Naive B cell (primary cell): ENCODE measurements around the gene MRGPRX4. TPM values are rescaled to one million over a fixed set of nuclear protein-coding genes. Genes with fewer than 3 reads are reported as not detected.
"Not testable (repeated sequence)": the region's sequence is repeated elsewhere in the genome, so short reads cannot be mapped to it uniquely, and the experiment has no call there.

Source experiments
- ATAC-seq, 2 donors: fragments of 150-1000 bp; cut with Tn5 transposase; 2 replicates each; pipeline ENCODE4 v1.10.0; 2021; ENCODE audit warnings: low read depth in 2 of 2, mild to moderate bottlenecking in 2 of 2, moderate library complexity in 2 of 2
- DNase-seq: peaks from one replicate; pipeline ENCODE4 v3.0.0; 2022
- H3K27ac Mint-ChIP-seq, 6 donors: one replicate each; pipeline ENCODE4 v1.8.0; 2020 to 2022; ENCODE audit warnings: mild to moderate bottlenecking in 6 of 6, mixed read lengths in 6 of 6, moderate library complexity in 5 of 6, inconsistent platforms in 2 of 6
- H3K27me3 Mint-ChIP-seq, 3 donors: one replicate each; pipeline ENCODE4 v1.8.0; 2021 to 2022; ENCODE audit warnings: mixed read lengths in 3 of 3, mild to moderate bottlenecking in 1 of 3
- H3K36me3 Mint-ChIP-seq, 2 donors: one replicate each; pipeline ENCODE4 v1.8.0; 2020 to 2022; ENCODE audit warnings: mixed read lengths in 2 of 2, inconsistent platforms in 1 of 2, mild to moderate bottlenecking in 1 of 2
- H3K4me1 Mint-ChIP-seq, 3 donors: one replicate each; pipeline ENCODE4 v1.8.0; 2020 to 2022; ENCODE audit warnings: mixed read lengths in 3 of 3, inconsistent platforms in 1 of 3, mild to moderate bottlenecking in 1 of 3, moderate library complexity in 1 of 3
- H3K4me3 Mint-ChIP-seq, 8 donors: one replicate each; pipeline ENCODE4 v1.8.0; 2020 to 2022; ENCODE audit warnings: mild to moderate bottlenecking in 8 of 8, mixed read lengths in 8 of 8, moderate library complexity in 8 of 8, inconsistent platforms in 2 of 8
- H3K9me3 Mint-ChIP-seq, 7 donors: one replicate each; pipeline ENCODE4 v1.8.0; 2020 to 2022; ENCODE audit warnings: mixed read lengths in 7 of 7, mild to moderate bottlenecking in 5 of 7, inconsistent platforms in 2 of 7, moderate library complexity in 1 of 7
- polyA plus RNA-seq, 6 donors: library from polyadenylated mRNA; unstranded; fragments of 300-500 nt; fragmentation: Illumina TruSeq; gene quantifications; one replicate each; pipeline ENCODE4 v1.2.3, GENCODE V29; 2021; ENCODE audit warnings: low read depth in 6 of 6

The MRGPRX4 gene
- polyA plus RNA-seq, result not detected

GRCh38 chr11:18172666-18173065 is at the start of gene MRGPRX4:
MRGPRX4 (plus strand) TSS chr11:18172837; CDS start chr11:18173257, 420 bp downstream.
- H3K27me3 Mint-ChIP-seq, result peaks cover 23 to 34% (median 28%) of the 10 kb centered on the region in 3 donors
- H3K9me3 Mint-ChIP-seq, result peaks cover 0 to 6% (median 0%) of the 10 kb centered on the region in 7 donors
- H3K4me1 Mint-ChIP-seq, result peaks cover 0 to 6% (median 0%) of the 10 kb centered on the region in 3 donors
- DNase-seq, result no peak
- H3K27ac Mint-ChIP-seq, result peak within 1 kb of the TSS in 3 of 6 donors; percentile 16 to 89 (median 23)
- ATAC-seq, result no peak
- H3K4me3 Mint-ChIP-seq, result peak within 1 kb of the TSS in 3 of 8 donors; percentile 5 to 57 (median 35)
- no peaks in the 10 kb centered on the region for H3K36me3 Mint-ChIP-seq

GRCh38 chr11:18131115-18131514 is 41.5 kb upstream of the MRGPRX4 start:
- not testable (repeated sequence) for DNase-seq, H3K36me3 Mint-ChIP-seq, H3K4me3 Mint-ChIP-seq, H3K9me3 Mint-ChIP-seq, ATAC-seq, H3K27ac Mint-ChIP-seq, H3K4me1 Mint-ChIP-seq
- peaks cover 61 to 73% (median 65%) of the 10 kb centered on the region in 3 donors for H3K27me3 Mint-ChIP-seq

- no peaks in the 10 kb centered on the region for H3K4me1 Mint-ChIP-seq
- H3K4me3 Mint-ChIP-seq, result no peak within 1 kb of the TSS
- H3K27ac Mint-ChIP-seq, result peak within 1 kb of the TSS in 1 of 6 donors; percentile 45
- DNase-seq (no peak), ATAC-seq (no peak)
- H3K36me3 Mint-ChIP-seq, result peaks cover 0 to 2% of the 10 kb centered on the region in 2 donors
- peaks cover 61 to 71% (median 69%) of the 10 kb centered on the region in 3 donors for H3K27me3 Mint-ChIP-seq
- H3K9me3 Mint-ChIP-seq, result peaks cover 0 to 4% (median 0%) of the 10 kb centered on the region in 7 donors
Observed at GRCh38 chr11:18132341-18132740, 40.3 kb upstream of the MRGPRX4 start, which contains the start of gene MRGPRX3. MRGPRX3 (plus strand) TSS chr11:18132571; CDS start chr11:18137203, 4,632 bp downstream.

- Mint-ChIP-seq H3K4me1 (no peaks in the 10 kb centered on the region), H3K27ac (no peak overlapping the region), H3K36me3 (peaks cover 0 to 7% of the 10 kb centered on the region in 2 donors), H3K27me3 (peaks cover 50 to 56% (median 55%) of the 10 kb centered on the region in 3 donors), H3K9me3 (peaks cover 0 to 4% (median 0%) of the 10 kb centered on the region in 7 donors), H3K4me3 (no peak overlapping the region)
- no peak for ATAC-seq
- no peak for DNase-seq
Observed at GRCh38 chr11:18135308-18135707, 37.3 kb upstream of the MRGPRX4 start.

GRCh38 chr11:18137186-18137800 is 35.3 kb upstream of the MRGPRX4 start:
- Mint-ChIP-seq H3K9me3 (peaks cover 0 to 3% (median 0%) of the 10 kb centered on the region in 7 donors), H3K27ac (no peak overlapping the region), H3K4me1 (no peaks in the 10 kb centered on the region), H3K27me3 (peaks cover 37 to 49% (median 44%) of the 10 kb centered on the region in 3 donors), H3K36me3 (peaks cover 0 to 7% of the 10 kb centered on the region in 2 donors), H3K4me3 (no peak overlapping the region)
- DNase-seq (no peak), ATAC-seq (no peak)

GRCh38 chr11:18140145-18140544 is 32.5 kb upstream of the MRGPRX4 start:
- Mint-ChIP-seq H3K9me3 (peaks cover 0 to 3% (median 0%) of the 10 kb centered on the region in 7 donors), H3K27me3 (peaks cover 33 to 61% (median 45%) of the 10 kb centered on the region in 3 donors), H3K36me3 (peaks cover 0 to 7% of the 10 kb centered on the region in 2 donors), H3K4me3 (no peak overlapping the region), H3K4me1 (no peaks in the 10 kb centered on the region), H3K27ac (no peak overlapping the region)
- ATAC-seq (no peak), DNase-seq (no peak)

GRCh38 chr11:18144243-18144642 is 28.4 kb upstream of the MRGPRX4 start:
- H3K27me3 Mint-ChIP-seq, result peaks cover 27 to 66% (median 39%) of the 10 kb centered on the region in 3 donors
- no peak overlapping the region for H3K4me3 Mint-ChIP-seq
- no peak for ATAC-seq
- H3K27ac Mint-ChIP-seq, result no peak overlapping the region
- DNase-seq, result no peak
- H3K36me3 Mint-ChIP-seq, result no peaks in the 10 kb centered on the region
- peaks cover 0 to 6% (median 0%) of the 10 kb centered on the region in 7 donors for H3K9me3 Mint-ChIP-seq
- H3K4me1 Mint-ChIP-seq, result peaks cover 0 to 5% (median 2%) of the 10 kb centered on the region in 3 donors

GRCh38 chr11:18145025-18145424 is 27.6 kb upstream of the MRGPRX4 start:
- H3K27me3 Mint-ChIP-seq, result peaks cover 31 to 70% (median 45%) of the 10 kb centered on the region in 3 donors
- H3K4me1 Mint-ChIP-seq, result peaks cover 0 to 5% (median 2%) of the 10 kb centered on the region in 3 donors
- ATAC-seq, result no peak
- DNase-seq, result no peak
- peak overlapping the region in 1 of 8 donors; percentile 10 for H3K4me3 Mint-ChIP-seq
- no peak overlapping the region for H3K27ac Mint-ChIP-seq
- peaks cover 0 to 6% (median 0%) of the 10 kb centered on the region in 7 donors for H3K9me3 Mint-ChIP-seq
- no peaks in the 10 kb centered on the region for H3K36me3 Mint-ChIP-seq

- Mint-ChIP-seq H3K27ac (peak overlapping the region in 1 of 6 donors; percentile 2), H3K4me1 (peaks cover 0 to 5% (median 2%) of the 10 kb centered on the region in 3 donors), H3K36me3 (no peaks in the 10 kb centered on the region), H3K27me3 (peaks cover 36 to 68% (median 51%) of the 10 kb centered on the region in 3 donors), H3K9me3 (peaks cover 0 to 4% (median 0%) of the 10 kb centered on the region in 7 donors), H3K4me3 (no peak overlapping the region)
- ATAC-seq, result no peak
- DNase-seq, result no peak
Observed at GRCh38 chr11:18145837-18146236, 26.8 kb upstream of the MRGPRX4 start.

- DNase-seq (no peak), ATAC-seq (no peak)
- Mint-ChIP-seq H3K9me3 (peaks cover 0 to 8% (median 2%) of the 10 kb centered on the region in 7 donors), H3K27ac (no peak overlapping the region), H3K4me1 (no peaks in the 10 kb centered on the region), H3K27me3 (peaks cover 32 to 64% (median 63%) of the 10 kb centered on the region in 3 donors), H3K4me3 (no peak overlapping the region), H3K36me3 (peaks cover 0 to 3% of the 10 kb centered on the region in 2 donors)
Observed at GRCh38 chr11:18151581-18151980, 21.1 kb upstream of the MRGPRX4 start.

GRCh38 chr11:18168372-18168771 is 4.3 kb upstream of the MRGPRX4 start:
- Mint-ChIP-seq H3K27ac (no peak overlapping the region), H3K36me3 (no peaks in the 10 kb centered on the region), H3K27me3 (peaks cover 14 to 48% (median 18%) of the 10 kb centered on the region in 3 donors), H3K9me3 (peaks cover 0 to 13% (median 4%) of the 10 kb centered on the region in 7 donors), H3K4me1 (peaks cover 3 to 11% (median 3%) of the 10 kb centered on the region in 3 donors), H3K4me3 (no peak overlapping the region)
- ATAC-seq, result no peak
- DNase-seq, result no peak

- no peak for ATAC-seq
- no peak for DNase-seq
- no peaks in the 10 kb centered on the region for H3K36me3 Mint-ChIP-seq
Observed at GRCh38 chr11:18171377-18172000, 1.1 kb upstream of the MRGPRX4 start.

GRCh38 chr11:18173225-18173866 is 709 bp downstream of the MRGPRX4 start:
- Mint-ChIP-seq H3K27me3 (peaks cover 28 to 40% (median 29%) of the 10 kb centered on the region in 3 donors), H3K4me3 (peak overlapping the region in 3 of 8 donors; percentile 5 to 57 (median 35))
- ATAC-seq, result peak; percentile 53 to 64

More at GRCh38 chr11:18171377-18172000, 1.1 kb upstream of the MRGPRX4 start:
- Mint-ChIP-seq H3K9me3 (peaks cover 0 to 7% (median 4%) of the 10 kb centered on the region in 7 donors), H3K4me3 (no peak overlapping the region), H3K27me3 (peaks cover 18 to 40% (median 26%) of the 10 kb centered on the region in 3 donors), H3K4me1 (peaks cover 0 to 6% (median 0%) of the 10 kb centered on the region in 3 donors), H3K27ac (no peak overlapping the region)

More at GRCh38 chr11:18173225-18173866, 709 bp downstream of the MRGPRX4 start:
- peaks cover 0 to 6% (median 0%) of the 10 kb centered on the region in 7 donors for H3K9me3 Mint-ChIP-seq
- peak overlapping the region in 3 of 6 donors; percentile 16 to 89 (median 23) for H3K27ac Mint-ChIP-seq
- H3K4me1 Mint-ChIP-seq, result peaks cover 0 to 6% (median 0%) of the 10 kb centered on the region in 3 donors
- no peaks in the 10 kb centered on the region for H3K36me3 Mint-ChIP-seq
- DNase-seq, result no peak
